ENCODE results near the gene CLDN18.

The CLDN18 gene

DNA sequence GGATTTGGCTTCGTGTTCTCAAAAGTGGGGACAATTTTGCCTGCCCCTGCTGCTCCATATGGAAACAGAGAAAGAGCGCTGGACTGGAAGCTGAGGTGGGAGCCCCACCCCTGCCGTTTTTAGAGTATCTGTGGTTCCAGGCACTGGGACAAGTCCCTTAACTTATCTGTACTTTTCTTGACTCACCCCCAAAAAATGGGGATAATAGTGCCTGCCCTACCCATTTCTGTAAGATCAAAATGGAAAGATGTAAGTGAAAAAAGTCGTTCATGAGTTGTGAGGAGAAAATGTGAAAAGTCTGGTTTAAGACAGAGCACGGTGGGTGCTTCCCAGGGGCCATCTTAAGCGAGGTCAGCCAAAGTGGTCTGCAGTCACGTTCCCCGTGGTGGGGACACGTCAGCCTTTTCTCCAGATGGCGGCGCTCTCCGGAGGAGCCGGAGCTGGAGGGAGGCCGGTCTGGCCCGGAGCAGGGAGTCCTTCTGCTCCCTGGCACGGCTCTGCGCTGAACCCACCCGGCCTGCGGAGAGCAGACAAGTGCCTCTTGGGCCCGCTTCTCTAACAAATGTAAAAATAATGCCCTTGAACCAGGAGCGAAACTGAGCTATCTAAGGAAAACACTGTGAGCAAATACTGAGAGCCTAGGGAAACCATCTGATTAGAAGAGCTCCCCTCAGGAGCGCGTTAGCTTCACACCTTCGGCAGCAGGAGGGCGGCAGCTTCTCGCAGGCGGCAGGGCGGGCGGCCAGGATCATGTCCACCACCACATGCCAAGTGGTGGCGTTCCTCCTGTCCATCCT, at the start of gene CLDN18:
CLDN18 (plus strand) TSS at position 690 of the 797 bp plus-strand sequence; CDS start at position 751, 61 bp downstream.
- Histone ChIP-seq H3K9ac (ENCODE audit: low read depth in 1 of 2, low read length in 2 of 2) (no peak within 1 kb of the TSS), H3K4me3 (ENCODE audit: low read length in 2 of 2) (no peak within 1 kb of the TSS), H3K27ac (ENCODE audit: low read depth in 2 of 2, low read length in 2 of 2) (no peak within 1 kb of the TSS)

DNA sequence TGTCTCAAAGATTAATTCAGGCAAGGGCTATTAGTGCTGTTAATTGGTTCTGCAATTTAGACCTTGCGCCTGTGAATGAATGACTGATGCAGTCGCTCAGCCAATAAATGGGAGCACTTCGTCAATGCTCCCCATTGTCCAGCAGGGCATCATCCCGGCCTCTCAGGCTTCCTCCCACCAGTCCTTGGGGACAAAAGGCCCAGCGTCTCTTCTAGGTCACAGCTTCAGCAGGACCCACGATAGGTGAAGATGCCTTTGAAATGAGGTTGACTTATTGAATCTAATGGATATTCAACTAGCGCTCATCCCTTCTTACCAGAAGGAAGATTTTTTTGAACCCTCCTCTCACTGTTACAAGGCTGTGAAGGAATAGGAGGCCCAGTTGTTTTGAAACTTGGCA, 47.7 kb upstream of the CLDN18 start:
- Histone ChIP-seq H3K9ac (ENCODE audit: low read depth in 1 of 2, low read length in 2 of 2) (no peak overlapping the region), H3K27me3 (ENCODE audit: control insufficient read depth in 2 of 2, insufficient read depth in 2 of 2, low read length in 2 of 2) (no peaks in the 10 kb centered on the region), H3K4me3 (ENCODE audit: low read length in 2 of 2) (no peak overlapping the region), H3K27ac (ENCODE audit: low read depth in 2 of 2, low read length in 2 of 2) (no peak overlapping the region), H3K4me1 (ENCODE audit: control insufficient read depth in 2 of 2, insufficient read depth in 2 of 2, low read length in 2 of 2) (no peaks in the 10 kb centered on the region), H3K36me3 (ENCODE audit: control insufficient read depth in 2 of 2, insufficient read depth in 2 of 2, low read length in 2 of 2) (no peaks in the 10 kb centered on the region), H3K9me3 (ENCODE audit: control insufficient read depth in 2 of 2, low read length in 2 of 2) (no peaks in the 10 kb centered on the region)

More for the DNA sequence above, at the start of gene CLDN18:
- Histone ChIP-seq H3K27me3 (ENCODE audit: control insufficient read depth in 2 of 2, insufficient read depth in 2 of 2, low read length in 2 of 2) (no peaks in the 10 kb centered on the region), H3K4me1 (ENCODE audit: control insufficient read depth in 2 of 2, insufficient read depth in 2 of 2, low read length in 2 of 2) (no peaks in the 10 kb centered on the region), H3K9me3 (ENCODE audit: control insufficient read depth in 2 of 2, low read length in 2 of 2) (no peaks in the 10 kb centered on the region), H3K36me3 (ENCODE audit: control insufficient read depth in 2 of 2, insufficient read depth in 2 of 2, low read length in 2 of 2) (no peaks in the 10 kb centered on the region)

DNA sequence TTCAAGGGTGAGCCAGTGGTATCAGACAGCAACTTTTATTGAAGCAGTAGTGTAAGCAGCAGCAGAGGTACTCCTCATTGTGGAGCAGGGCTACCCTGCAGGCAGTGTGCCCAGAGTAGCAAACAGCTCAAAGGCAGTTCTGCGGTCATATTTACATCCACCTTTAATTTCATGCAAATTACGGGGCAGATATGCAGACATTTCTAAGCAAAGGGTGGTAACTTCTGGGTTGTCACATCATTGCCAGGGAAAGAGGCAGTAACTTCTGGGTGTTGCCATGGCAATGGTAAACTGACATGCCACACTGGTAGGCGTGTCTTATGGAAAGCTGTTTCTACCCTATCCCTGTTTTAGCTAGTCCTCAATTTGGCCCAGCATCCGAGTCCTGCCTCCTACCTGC, 46.5 kb upstream of the CLDN18 start:
- H3K9ac ChIP-seq (ENCODE audit: low read depth in 1 of 2, low read length in 2 of 2) = no peak overlapping the region
- no peaks in the 10 kb centered on the region for H3K9me3 ChIP-seq (ENCODE audit: control insufficient read depth in 2 of 2, low read length in 2 of 2)
- H3K4me1 ChIP-seq (ENCODE audit: control insufficient read depth in 2 of 2, insufficient read depth in 2 of 2, low read length in 2 of 2) = no peaks in the 10 kb centered on the region
- H3K36me3 ChIP-seq (ENCODE audit: control insufficient read depth in 2 of 2, insufficient read depth in 2 of 2, low read length in 2 of 2) = no peaks in the 10 kb centered on the region
- H3K27me3 ChIP-seq (ENCODE audit: control insufficient read depth in 2 of 2, insufficient read depth in 2 of 2, low read length in 2 of 2) = no peaks in the 10 kb centered on the region
- H3K27ac ChIP-seq (ENCODE audit: low read depth in 2 of 2, low read length in 2 of 2) = no peak overlapping the region
- no peak overlapping the region for H3K4me3 ChIP-seq (ENCODE audit: low read length in 2 of 2)

DNA sequence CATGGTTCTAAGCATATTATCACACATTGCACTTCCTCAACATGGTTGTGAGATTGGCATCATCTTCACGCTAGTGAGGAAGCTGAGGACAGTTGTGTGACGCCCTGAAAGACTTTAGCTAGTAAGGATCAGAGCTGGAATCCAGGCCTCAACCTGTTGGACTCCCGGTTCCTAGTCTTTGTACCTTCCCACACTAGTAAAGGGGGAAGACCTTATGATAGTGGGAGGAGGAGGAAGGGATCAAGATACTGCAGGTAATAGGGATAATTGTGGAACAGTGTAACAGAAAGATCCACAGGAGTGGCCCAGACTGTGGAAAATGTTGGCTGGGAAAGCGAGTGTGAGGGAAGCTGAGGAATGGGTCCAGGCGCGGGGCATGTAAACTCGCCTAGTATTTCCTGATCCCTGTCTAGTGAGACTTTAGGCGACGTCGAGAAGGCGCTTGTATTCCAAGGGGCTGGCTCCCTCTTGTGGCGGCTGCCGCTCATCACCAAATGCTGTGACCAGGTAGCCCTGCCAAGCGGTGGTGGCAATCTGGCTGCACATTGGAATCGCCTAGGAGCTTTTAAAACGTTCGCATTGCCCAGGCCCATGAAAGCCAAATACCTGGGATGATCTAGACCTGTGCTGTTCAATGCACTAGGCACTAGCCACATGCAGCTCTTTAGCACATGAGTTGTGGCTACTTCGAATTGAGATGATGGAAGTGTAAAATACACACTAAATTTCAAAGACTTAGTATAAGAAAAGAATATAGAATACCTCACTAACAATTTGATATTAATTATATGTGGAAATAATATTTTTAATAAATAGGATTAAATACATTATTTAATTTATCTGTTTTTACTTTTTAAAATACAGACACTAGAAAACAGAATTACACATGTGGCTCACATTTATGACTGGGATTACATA, 38.8 kb upstream of the CLDN18 start:
- peaks cover 0 to 2% of the 10 kb centered on the region in 2 donors for H3K4me1 ChIP-seq (ENCODE audit: control insufficient read depth in 2 of 2, insufficient read depth in 2 of 2, low read length in 2 of 2)
- H3K4me3 ChIP-seq (ENCODE audit: low read length in 2 of 2) = no peak overlapping the region

DNA sequence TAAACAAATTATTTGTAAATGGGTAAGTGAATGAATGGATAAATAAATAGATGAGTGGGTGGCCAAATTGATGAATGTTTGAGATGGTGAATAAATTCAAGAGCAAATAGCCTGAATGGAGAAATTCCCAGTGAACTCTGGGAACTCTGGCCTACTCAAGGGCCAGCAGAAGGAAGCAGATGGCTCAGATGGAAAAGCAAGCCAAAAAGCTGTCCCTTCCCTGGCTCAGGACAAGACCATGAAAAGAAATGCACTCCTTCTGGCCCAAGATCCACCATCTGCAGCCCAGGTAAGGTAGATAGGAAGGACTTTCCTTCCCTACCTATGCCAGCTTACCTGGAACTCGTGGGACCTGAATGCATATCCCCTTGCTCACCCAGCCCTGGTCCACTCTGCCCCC, 37.6 kb upstream of the CLDN18 start:
- Histone ChIP-seq H3K27ac (ENCODE audit: low read depth in 2 of 2, low read length in 2 of 2) (no peak overlapping the region), H3K27me3 (ENCODE audit: control insufficient read depth in 2 of 2, insufficient read depth in 2 of 2, low read length in 2 of 2) (peaks cover 0 to 4% of the 10 kb centered on the region in 2 donors), H3K9ac (ENCODE audit: low read depth in 1 of 2, low read length in 2 of 2) (no peak overlapping the region), H3K4me3 (ENCODE audit: low read length in 2 of 2) (no peak overlapping the region), H3K4me1 (ENCODE audit: control insufficient read depth in 2 of 2, insufficient read depth in 2 of 2, low read length in 2 of 2) (peaks cover 0 to 2% of the 10 kb centered on the region in 2 donors), H3K36me3 (ENCODE audit: control insufficient read depth in 2 of 2, insufficient read depth in 2 of 2, low read length in 2 of 2) (no peaks in the 10 kb centered on the region), H3K9me3 (ENCODE audit: control insufficient read depth in 2 of 2, low read length in 2 of 2) (no peaks in the 10 kb centered on the region)

More for the DNA sequence above, 38.8 kb upstream of the CLDN18 start:
- H3K9ac ChIP-seq (ENCODE audit: low read depth in 1 of 2, low read length in 2 of 2) = no peak overlapping the region
- H3K27me3 ChIP-seq (ENCODE audit: control insufficient read depth in 2 of 2, insufficient read depth in 2 of 2, low read length in 2 of 2) = peaks cover 0 to 4% of the 10 kb centered on the region in 2 donors
- no peaks in the 10 kb centered on the region for H3K9me3 ChIP-seq (ENCODE audit: control insufficient read depth in 2 of 2, low read length in 2 of 2)
- H3K36me3 ChIP-seq (ENCODE audit: control insufficient read depth in 2 of 2, insufficient read depth in 2 of 2, low read length in 2 of 2) = no peaks in the 10 kb centered on the region
- no peak overlapping the region for H3K27ac ChIP-seq (ENCODE audit: low read depth in 2 of 2, low read length in 2 of 2)

DNA sequence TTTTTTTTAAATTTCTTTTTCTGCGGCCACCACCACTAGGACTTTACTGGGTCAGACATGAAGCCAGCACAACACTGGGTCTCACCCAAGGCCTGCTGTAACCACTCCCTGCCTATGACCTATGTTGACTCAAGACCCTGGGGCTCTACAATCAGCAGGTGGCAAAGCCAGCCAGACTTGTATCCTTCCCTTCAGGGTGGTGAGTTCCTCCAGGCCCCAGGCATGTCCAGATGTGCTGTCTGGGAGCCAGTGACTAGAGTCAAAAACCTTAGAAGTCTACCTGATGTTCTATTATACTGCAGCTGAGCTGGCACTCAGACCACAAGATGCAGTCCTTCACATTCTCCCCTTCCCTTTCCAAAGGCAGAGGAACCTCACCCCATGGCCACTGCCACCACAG, 31.6 kb upstream of the CLDN18 start:
- Histone ChIP-seq H3K4me3 (ENCODE audit: low read length in 2 of 2) (no peak overlapping the region), H3K27me3 (ENCODE audit: control insufficient read depth in 2 of 2, insufficient read depth in 2 of 2, low read length in 2 of 2) (no peaks in the 10 kb centered on the region), H3K9ac (ENCODE audit: low read depth in 1 of 2, low read length in 2 of 2) (no peak overlapping the region), H3K36me3 (ENCODE audit: control insufficient read depth in 2 of 2, insufficient read depth in 2 of 2, low read length in 2 of 2) (no peaks in the 10 kb centered on the region), H3K4me1 (ENCODE audit: control insufficient read depth in 2 of 2, insufficient read depth in 2 of 2, low read length in 2 of 2) (no peaks in the 10 kb centered on the region), H3K9me3 (ENCODE audit: control insufficient read depth in 2 of 2, low read length in 2 of 2) (no peaks in the 10 kb centered on the region), H3K27ac (ENCODE audit: low read depth in 2 of 2, low read length in 2 of 2) (no peak overlapping the region)

DNA sequence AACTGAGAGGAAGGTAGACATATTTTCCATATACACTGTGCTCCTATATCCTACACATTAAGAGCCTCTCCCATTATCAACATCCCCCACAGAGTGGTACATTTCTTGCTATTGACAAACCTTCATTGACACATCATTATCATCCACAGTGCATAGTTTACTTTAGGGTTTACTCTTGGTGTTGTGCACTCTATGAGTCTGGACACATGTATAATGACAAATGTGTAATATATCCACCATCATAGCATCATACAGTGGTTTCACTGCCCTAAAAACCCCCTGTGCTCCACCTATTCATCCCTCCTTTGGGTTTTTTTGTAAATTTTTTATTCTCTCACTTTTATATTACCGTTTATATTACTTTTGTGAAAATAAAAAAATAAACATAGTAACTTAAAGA, 22.2 kb upstream of the CLDN18 start:
- Histone ChIP-seq H3K4me3 (ENCODE audit: low read length in 2 of 2) (no peak overlapping the region), H3K4me1 (ENCODE audit: control insufficient read depth in 2 of 2, insufficient read depth in 2 of 2, low read length in 2 of 2) (no peaks in the 10 kb centered on the region), H3K9me3 (ENCODE audit: control insufficient read depth in 2 of 2, low read length in 2 of 2) (no peaks in the 10 kb centered on the region), H3K36me3 (ENCODE audit: control insufficient read depth in 2 of 2, insufficient read depth in 2 of 2, low read length in 2 of 2) (no peaks in the 10 kb centered on the region), H3K9ac (ENCODE audit: low read depth in 1 of 2, low read length in 2 of 2) (no peak overlapping the region), H3K27ac (ENCODE audit: low read depth in 2 of 2, low read length in 2 of 2) (no peak overlapping the region), H3K27me3 (ENCODE audit: control insufficient read depth in 2 of 2, insufficient read depth in 2 of 2, low read length in 2 of 2) (no peaks in the 10 kb centered on the region)

DNA sequence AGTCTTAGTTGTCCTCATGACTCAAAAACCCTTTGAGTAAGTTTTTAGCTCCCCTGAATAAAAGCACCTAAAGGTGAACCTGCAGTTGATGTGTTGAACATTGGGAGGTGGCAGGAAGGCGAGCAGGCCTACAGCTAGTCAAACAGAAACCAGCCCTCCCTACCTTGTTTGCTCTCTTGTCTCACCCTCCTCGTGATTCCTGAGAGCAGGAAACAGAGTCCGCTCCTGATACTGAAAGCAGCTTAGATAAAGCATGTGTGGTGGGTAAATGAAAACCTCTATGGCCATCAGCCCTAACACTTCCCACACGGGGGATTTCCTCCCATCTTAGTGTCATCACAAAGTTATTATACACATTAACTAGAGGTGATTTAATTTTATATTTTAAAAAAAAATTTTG, 21.8 kb upstream of the CLDN18 start:
- H3K27ac ChIP-seq (ENCODE audit: low read depth in 2 of 2, low read length in 2 of 2) = no peak overlapping the region
- no peak overlapping the region for H3K4me3 ChIP-seq (ENCODE audit: low read length in 2 of 2)
- no peaks in the 10 kb centered on the region for H3K9me3 ChIP-seq (ENCODE audit: control insufficient read depth in 2 of 2, low read length in 2 of 2)
- H3K9ac ChIP-seq (ENCODE audit: low read depth in 1 of 2, low read length in 2 of 2) = no peak overlapping the region
- H3K4me1 ChIP-seq (ENCODE audit: control insufficient read depth in 2 of 2, insufficient read depth in 2 of 2, low read length in 2 of 2) = no peaks in the 10 kb centered on the region
- no peaks in the 10 kb centered on the region for H3K27me3 ChIP-seq (ENCODE audit: control insufficient read depth in 2 of 2, insufficient read depth in 2 of 2, low read length in 2 of 2)
- no peaks in the 10 kb centered on the region for H3K36me3 ChIP-seq (ENCODE audit: control insufficient read depth in 2 of 2, insufficient read depth in 2 of 2, low read length in 2 of 2)

DNA sequence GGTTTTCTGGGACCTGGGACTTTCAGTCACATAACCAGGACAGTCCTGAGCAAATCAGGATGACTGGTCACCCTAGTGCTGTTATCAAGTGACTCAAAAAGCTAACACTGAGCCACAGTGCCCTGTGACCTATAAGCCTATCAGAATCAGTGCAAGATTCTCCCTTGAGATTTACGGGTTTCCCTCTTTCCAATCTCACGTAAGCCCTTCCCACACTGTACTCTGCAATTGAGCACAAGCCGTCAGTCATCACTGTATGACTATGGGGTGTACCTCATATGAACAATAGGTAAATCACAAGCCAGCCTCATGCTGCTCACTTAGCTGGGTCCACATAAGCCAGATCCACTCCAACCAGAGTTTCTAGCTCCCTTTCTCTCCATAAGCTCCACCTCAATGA, 21.0 kb upstream of the CLDN18 start:
- H3K36me3 ChIP-seq (ENCODE audit: control insufficient read depth in 2 of 2, insufficient read depth in 2 of 2, low read length in 2 of 2) = no peaks in the 10 kb centered on the region
- no peak overlapping the region for H3K4me3 ChIP-seq (ENCODE audit: low read length in 2 of 2)
- H3K27ac ChIP-seq (ENCODE audit: low read depth in 2 of 2, low read length in 2 of 2) = no peak overlapping the region
- no peaks in the 10 kb centered on the region for H3K4me1 ChIP-seq (ENCODE audit: control insufficient read depth in 2 of 2, insufficient read depth in 2 of 2, low read length in 2 of 2)
- no peaks in the 10 kb centered on the region for H3K27me3 ChIP-seq (ENCODE audit: control insufficient read depth in 2 of 2, insufficient read depth in 2 of 2, low read length in 2 of 2)
- no peak overlapping the region for H3K9ac ChIP-seq (ENCODE audit: low read depth in 1 of 2, low read length in 2 of 2)
- no peaks in the 10 kb centered on the region for H3K9me3 ChIP-seq (ENCODE audit: control insufficient read depth in 2 of 2, low read length in 2 of 2)

DNA sequence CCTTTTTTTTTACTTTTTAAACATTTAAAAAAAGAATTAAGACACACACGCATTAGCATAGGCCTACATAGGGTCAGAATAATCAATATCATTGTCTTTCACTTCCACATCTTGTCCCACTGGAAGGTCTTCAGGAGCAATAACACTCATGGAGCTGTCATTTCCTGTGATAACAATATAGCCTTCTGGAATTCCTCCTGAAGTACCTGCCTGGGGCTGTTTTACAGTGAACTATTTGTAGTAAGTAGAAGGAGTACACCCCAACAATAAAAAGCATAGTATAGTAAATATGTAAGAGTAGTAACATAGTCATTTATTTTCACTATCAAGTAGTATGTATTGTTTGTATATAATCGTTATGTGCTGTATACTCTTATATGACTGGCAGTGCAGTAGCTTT, 19.5 kb upstream of the CLDN18 start:
- no peak overlapping the region for H3K4me3 ChIP-seq (ENCODE audit: low read length in 2 of 2)
- no peaks in the 10 kb centered on the region for H3K27me3 ChIP-seq (ENCODE audit: control insufficient read depth in 2 of 2, insufficient read depth in 2 of 2, low read length in 2 of 2)
- H3K9ac ChIP-seq (ENCODE audit: low read depth in 1 of 2, low read length in 2 of 2) = no peak overlapping the region
- no peaks in the 10 kb centered on the region for H3K9me3 ChIP-seq (ENCODE audit: control insufficient read depth in 2 of 2, low read length in 2 of 2)
- no peaks in the 10 kb centered on the region for H3K4me1 ChIP-seq (ENCODE audit: control insufficient read depth in 2 of 2, insufficient read depth in 2 of 2, low read length in 2 of 2)
- no peak overlapping the region for H3K27ac ChIP-seq (ENCODE audit: low read depth in 2 of 2, low read length in 2 of 2)
- no peaks in the 10 kb centered on the region for H3K36me3 ChIP-seq (ENCODE audit: control insufficient read depth in 2 of 2, insufficient read depth in 2 of 2, low read length in 2 of 2)
